Smooth muscle cell (in vitro differentiated cells): ENCODE data around the gene FTSJ3. TPM values are rescaled to one million over a fixed set of nuclear protein-coding genes. Genes with fewer than 3 reads are reported as not detected.
"Not testable (repeated sequence)": the region's sequence is repeated elsewhere in the genome, so short reads cannot be mapped to it uniquely, and the experiment has no call there.

Source experiments
- DNase-seq: peaks from one replicate; lab custom pipeline; 2025; ENCODE audit not compliant: unreplicated experiment; lab: John Stamatoyannopoulos, UW
- H2AFZ ChIP-seq: fragments of 200-600 bp; sonication (generic); 2 replicates; pipeline ENCODE4 v1.6.0; 2016; ENCODE audit warnings: antibody characterized with exemption, low read depth, mild to moderate bottlenecking
- H3F3A ChIP-seq: fragments of 200-600 bp; sonication (generic); 2 replicates; pipeline ENCODE4 v1.6.0; 2017; ENCODE audit warnings: antibody characterized with exemption, low read depth
- H3K27ac ChIP-seq: fragments of 200-600 bp; sonication (generic); 2 replicates; pipeline ENCODE4 v1.5.1; 2016; ENCODE audit warnings: low read depth, mild to moderate bottlenecking
- H3K27me3 ChIP-seq: fragments of 200-600 bp; sonication (generic); 2 replicates; pipeline ENCODE4 v1.6.1; 2016; ENCODE audit warnings: low read depth, mild to moderate bottlenecking
- H3K36me3 ChIP-seq: fragments of 200-600 bp; sonication (generic); 2 replicates; pipeline ENCODE4 v1.5.1; 2016; ENCODE audit warnings: low read depth
- H3K4me1 ChIP-seq: fragments of 200-600 bp; sonication (generic); 2 replicates; pipeline ENCODE4 v1.5.1; 2016; ENCODE audit warnings: low read depth
- H3K4me2 ChIP-seq: fragments of 200-600 bp; sonication (generic); 2 replicates; pipeline ENCODE4 v1.6.0; 2016; ENCODE audit warnings: mild to moderate bottlenecking
- H3K4me3 ChIP-seq: fragments of 200-600 bp; sonication (generic); 2 replicates; pipeline ENCODE4 v1.5.1; 2016; ENCODE audit warnings: mild to moderate bottlenecking
- H3K79me2 ChIP-seq: fragments of 200-600 bp; sonication (generic); 2 replicates; pipeline ENCODE4 v1.6.0; 2016; ENCODE audit warnings: low read depth, mild to moderate bottlenecking
- H3K9ac ChIP-seq: fragments of 200-600 bp; sonication (generic); 2 replicates; pipeline ENCODE4 v1.6.0; 2016; ENCODE audit warnings: low read depth
- H3K9me3 ChIP-seq: fragments of 200-600 bp; sonication (generic); replicated peaks from 2 replicates; pipeline ENCODE4 v1.5.1; 2016; ENCODE audit warnings: low read depth
- H4K20me1 ChIP-seq: fragments of 200-600 bp; sonication (generic); 2 replicates; pipeline ENCODE4 v1.6.0; 2016; ENCODE audit warnings: low read depth
- WGBS: methylation state at CpG from one replicate; pipeline ENCODE4 v1.1.7; 2016; ENCODE audit warnings: low lambda C conversion rate; 5-methylcytosine and 5-hydroxymethylcytosine counted together
- polyA plus RNA-seq: library from polyadenylated mRNA; unstranded; fragments of >200 nt; fragmentation: Nextera tagmentation; extraction: Ambion mirVana; gene quantifications from 2 replicates; pipeline ENCODE4 v1.2.1, GENCODE V29; 2016
- total RNA-seq: library from RNA; depleted of rRNA; stranded (reverse); fragments of >200 nt; gene quantifications from 2 replicates; pipeline ENCODE4 v1.2.3, GENCODE V29; 2014
- TF ChIP-seq, protein P1 (sequence below): fragments of 200-600 bp; sonication (generic); IDR thresholded peaks from 2 replicates; pipeline ENCODE4 v1.5.1; 2017; ENCODE audit warnings: borderline replicate concordance, mild to moderate bottlenecking, antibody characterized with exemption; ENCODE audit not compliant: insufficient read depth, poor library complexity, severe bottlenecking

The FTSJ3 gene
- total and polyA plus RNA-seq, 2 experiments from 2014 or later = 21.9 to 46.8 TPM

DNA sequence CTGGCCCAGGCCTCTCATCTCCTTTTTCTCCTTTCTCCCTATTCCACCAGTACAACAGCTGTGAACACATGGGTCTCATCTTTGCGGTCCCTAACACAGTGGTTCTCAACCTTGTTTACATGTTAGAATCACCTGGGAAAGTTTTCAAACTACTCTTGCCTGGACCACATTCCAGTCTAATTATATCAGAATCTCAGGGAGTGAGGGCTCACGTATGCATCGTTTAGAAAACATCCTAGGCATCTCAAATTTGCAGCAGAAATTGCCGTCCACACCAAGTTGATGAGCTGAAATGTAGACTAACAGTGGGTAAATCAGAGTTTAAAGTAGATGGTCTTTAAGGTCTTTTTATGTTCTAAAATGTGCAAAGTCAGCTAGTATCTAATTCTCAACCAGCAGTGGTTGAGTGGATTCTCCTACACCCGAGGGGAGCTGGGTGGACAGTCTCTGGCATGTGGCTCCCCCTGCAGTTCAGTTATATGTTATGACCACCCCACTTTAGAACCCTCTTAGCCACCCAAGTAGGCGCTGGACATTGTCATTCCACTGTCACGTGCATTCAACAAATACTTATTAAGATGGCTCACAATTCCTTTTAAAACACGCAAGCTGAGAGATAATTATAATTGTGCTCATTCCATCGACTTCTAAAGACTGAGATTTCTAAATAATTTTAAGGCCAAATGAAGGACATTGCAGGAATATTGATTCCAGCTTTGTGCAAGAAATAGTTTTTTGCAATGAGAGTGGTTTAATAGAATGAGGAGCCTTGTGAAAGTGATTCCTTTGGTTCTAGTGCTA lies 42.2 kb upstream of the FTSJ3 start:
- DNase-seq, H3K27me3 ChIP-seq, H3K4me2 ChIP-seq, H3K9ac ChIP-seq, H3K4me1 ChIP-seq, H2AFZ ChIP-seq, H3K27ac ChIP-seq, H4K20me1 ChIP-seq, H3F3A ChIP-seq, H3K36me3 ChIP-seq, H3K79me2 ChIP-seq, H3K4me3 ChIP-seq, H3K9me3 ChIP-seq: not testable (repeated sequence)
- 39% methylated on average over 9 of the region's 9 CpGs for WGBS
- TF ChIP-seq, protein P1, sequence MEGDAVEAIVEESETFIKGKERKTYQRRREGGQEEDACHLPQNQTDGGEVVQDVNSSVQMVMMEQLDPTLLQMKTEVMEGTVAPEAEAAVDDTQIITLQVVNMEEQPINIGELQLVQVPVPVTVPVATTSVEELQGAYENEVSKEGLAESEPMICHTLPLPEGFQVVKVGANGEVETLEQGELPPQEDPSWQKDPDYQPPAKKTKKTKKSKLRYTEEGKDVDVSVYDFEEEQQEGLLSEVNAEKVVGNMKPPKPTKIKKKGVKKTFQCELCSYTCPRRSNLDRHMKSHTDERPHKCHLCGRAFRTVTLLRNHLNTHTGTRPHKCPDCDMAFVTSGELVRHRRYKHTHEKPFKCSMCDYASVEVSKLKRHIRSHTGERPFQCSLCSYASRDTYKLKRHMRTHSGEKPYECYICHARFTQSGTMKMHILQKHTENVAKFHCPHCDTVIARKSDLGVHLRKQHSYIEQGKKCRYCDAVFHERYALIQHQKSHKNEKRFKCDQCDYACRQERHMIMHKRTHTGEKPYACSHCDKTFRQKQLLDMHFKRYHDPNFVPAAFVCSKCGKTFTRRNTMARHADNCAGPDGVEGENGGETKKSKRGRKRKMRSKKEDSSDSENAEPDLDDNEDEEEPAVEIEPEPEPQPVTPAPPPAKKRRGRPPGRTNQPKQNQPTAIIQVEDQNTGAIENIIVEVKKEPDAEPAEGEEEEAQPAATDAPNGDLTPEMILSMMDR = peak; percentile 29

DNA sequence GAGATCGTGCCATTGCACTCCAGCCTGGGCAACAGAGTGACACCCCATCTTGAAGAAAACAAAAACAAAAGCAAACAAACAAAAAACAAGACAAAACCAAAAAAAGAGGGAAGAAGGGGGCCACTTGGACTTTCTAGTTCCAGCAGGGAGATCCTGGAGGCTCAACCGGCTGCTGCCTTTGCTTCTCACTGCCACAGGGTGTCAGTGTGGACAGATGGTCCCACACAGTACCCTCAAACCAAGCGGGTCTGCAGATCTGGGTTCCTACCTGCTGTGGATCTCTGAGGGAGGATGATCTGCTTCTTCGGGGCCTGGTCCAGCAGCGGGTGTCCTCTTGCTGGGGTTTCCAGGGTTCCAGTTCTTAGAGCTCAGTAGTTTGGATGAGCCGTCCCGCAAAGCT lies 39.2 kb upstream of the FTSJ3 start:
- 75% methylated on average over 5 of the region's 7 CpGs for WGBS
- not testable (repeated sequence) for H3K79me2 ChIP-seq, DNase-seq, H3K9ac ChIP-seq, H3K27ac ChIP-seq, H3K9me3 ChIP-seq, H3K4me3 ChIP-seq, H3K27me3 ChIP-seq, H3K4me1 ChIP-seq, H3F3A ChIP-seq, H4K20me1 ChIP-seq, H2AFZ ChIP-seq, H3K36me3 ChIP-seq, H3K4me2 ChIP-seq

DNA sequence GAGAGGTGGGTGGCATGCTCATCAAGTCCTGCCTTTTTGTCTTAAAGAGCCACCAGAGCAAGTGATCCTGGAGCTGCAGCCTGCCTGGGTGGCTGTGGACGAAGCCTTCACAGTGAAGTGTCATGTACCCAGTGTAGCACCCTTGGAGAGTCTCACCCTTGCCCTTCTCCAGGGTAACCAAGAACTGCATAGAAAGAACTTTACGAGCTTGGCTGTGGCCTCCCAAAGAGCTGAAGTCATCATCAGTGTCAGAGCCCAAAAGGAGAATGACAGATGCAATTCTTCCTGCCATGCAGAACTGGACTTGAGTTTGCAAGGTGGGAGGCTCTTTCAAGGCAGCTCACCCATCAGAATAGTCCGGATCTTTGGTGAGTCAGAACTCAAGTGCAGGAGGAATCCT lies 31.8 kb upstream of the FTSJ3 start:
- H3K9me3 ChIP-seq = no peaks in the 10 kb centered on the region
- no peaks in the 10 kb centered on the region for H3K36me3 ChIP-seq
- WGBS = 75% methylated on average over 3 of the region's 3 CpGs
- DNase-seq = no peak
- H3K79me2 ChIP-seq = no peaks in the 10 kb centered on the region
- no peaks in the 10 kb centered on the region for H3F3A ChIP-seq
- H3K9ac ChIP-seq = no peak overlapping the region
- no peak overlapping the region for H3K27ac ChIP-seq
- no peak overlapping the region for H3K4me2 ChIP-seq
- H3K4me3 ChIP-seq = no peak overlapping the region
- H3K27me3 ChIP-seq = peaks cover 4% of the 10 kb centered on the region
- H4K20me1 ChIP-seq = no peaks in the 10 kb centered on the region
- TF ChIP-seq, protein P1 = no peak
- H3K4me1 ChIP-seq = no peaks in the 10 kb centered on the region
- H2AFZ ChIP-seq = no peak overlapping the region

DNA sequence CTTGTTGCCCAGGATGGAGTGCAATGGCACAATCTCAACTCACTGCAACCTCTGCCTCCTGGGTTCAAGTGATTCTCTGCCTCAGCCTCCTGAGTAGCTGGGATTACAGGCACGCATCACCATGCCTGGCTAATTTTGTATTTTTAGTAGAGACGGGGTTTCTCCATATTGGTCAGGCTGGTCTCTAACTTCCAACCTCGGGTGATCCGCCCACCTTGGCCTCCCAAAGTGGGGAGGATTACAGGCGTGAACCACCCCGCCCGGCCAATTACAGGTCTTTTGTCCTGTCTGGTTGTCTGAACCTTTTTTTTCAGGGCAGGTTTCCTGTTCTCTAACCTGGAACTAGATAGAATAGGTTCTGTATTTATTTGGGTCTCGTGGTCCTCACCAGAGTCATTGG lies 29.0 kb upstream of the FTSJ3 start:
- H3K36me3 ChIP-seq, H3K27ac ChIP-seq, H3K4me1 ChIP-seq, H2AFZ ChIP-seq, H3K79me2 ChIP-seq, H3K9ac ChIP-seq, DNase-seq, H3K9me3 ChIP-seq, H3K27me3 ChIP-seq, H4K20me1 ChIP-seq, H3K4me3 ChIP-seq, H3F3A ChIP-seq, H3K4me2 ChIP-seq: not testable (repeated sequence)
- WGBS = 96% methylated on average over 8 of the region's 8 CpGs
